Measurements from ENCODE around the gene SFXN2. TPM values are rescaled to one million over a fixed set of nuclear protein-coding genes. Genes with fewer than 3 reads are reported as not detected.
"Not testable (repeated sequence)": the region's sequence is repeated elsewhere in the genome, so short reads cannot be mapped to it uniquely, and the experiment has no call there.

The SFXN2 gene
- total RNA-seq, 1 experiment from 2014 or later: 21.2 TPM

- H3K4me3 Mint-ChIP-seq (ENCODE audit: low read depth, unreplicated experiment): no peak overlapping the region
- CTCF ChIA-PET: no interaction called here
- intact Hi-C loops (cut with micrococcal nuclease; ENCODE audit: unreplicated experiment): no loop called here
Observed at GRCh38 chr10:102753718-102754117, 39.3 kb downstream of the SFXN2 start.

DNA sequence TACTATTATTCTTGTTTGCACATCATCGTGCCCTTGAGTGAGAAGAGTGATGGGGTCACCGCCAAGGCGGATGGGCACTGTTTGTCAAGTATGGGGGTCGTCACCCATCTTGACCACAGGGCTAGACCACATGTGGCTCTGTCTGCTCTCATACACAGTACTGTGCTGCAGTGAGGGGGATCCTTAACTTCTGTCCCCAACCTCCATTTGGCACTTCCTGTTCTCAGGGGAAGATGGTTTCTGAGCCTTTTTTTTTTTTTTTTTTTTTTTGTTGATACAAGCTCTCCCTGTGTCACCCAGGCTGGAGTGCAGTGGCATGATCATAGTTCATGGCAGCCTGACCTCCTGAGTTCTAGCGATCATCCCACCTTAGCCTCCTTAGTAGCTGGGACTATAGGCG lies 42.9 kb downstream of the SFXN2 start:
- no TSS peak for BruUV-seq (replicated peaks)
- CTCF ChIA-PET: no interaction called here
- H3K36me3 Mint-ChIP-seq (ENCODE audit: insufficient read depth, unreplicated experiment): no peaks in the 10 kb centered on the region
- no peaks in the 10 kb centered on the region for H3K4me1 Mint-ChIP-seq (ENCODE audit: low read depth, unreplicated experiment)
- no peak overlapping the region for H3K27ac Mint-ChIP-seq (ENCODE audit: unreplicated experiment)
- TF ChIP-seq, protein P1, sequence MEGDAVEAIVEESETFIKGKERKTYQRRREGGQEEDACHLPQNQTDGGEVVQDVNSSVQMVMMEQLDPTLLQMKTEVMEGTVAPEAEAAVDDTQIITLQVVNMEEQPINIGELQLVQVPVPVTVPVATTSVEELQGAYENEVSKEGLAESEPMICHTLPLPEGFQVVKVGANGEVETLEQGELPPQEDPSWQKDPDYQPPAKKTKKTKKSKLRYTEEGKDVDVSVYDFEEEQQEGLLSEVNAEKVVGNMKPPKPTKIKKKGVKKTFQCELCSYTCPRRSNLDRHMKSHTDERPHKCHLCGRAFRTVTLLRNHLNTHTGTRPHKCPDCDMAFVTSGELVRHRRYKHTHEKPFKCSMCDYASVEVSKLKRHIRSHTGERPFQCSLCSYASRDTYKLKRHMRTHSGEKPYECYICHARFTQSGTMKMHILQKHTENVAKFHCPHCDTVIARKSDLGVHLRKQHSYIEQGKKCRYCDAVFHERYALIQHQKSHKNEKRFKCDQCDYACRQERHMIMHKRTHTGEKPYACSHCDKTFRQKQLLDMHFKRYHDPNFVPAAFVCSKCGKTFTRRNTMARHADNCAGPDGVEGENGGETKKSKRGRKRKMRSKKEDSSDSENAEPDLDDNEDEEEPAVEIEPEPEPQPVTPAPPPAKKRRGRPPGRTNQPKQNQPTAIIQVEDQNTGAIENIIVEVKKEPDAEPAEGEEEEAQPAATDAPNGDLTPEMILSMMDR (IDR thresholded peaks at IDR 0.05; ENCODE audit: unreplicated experiment): no peak
- intact Hi-C loops (cut with micrococcal nuclease; ENCODE audit: unreplicated experiment): no loop called here
- no peaks in the 10 kb centered on the region for H3K27me3 Mint-ChIP-seq (ENCODE audit: unreplicated experiment)
- H3K4me3 Mint-ChIP-seq (ENCODE audit: low read depth, unreplicated experiment): no peak overlapping the region
- no peak for DNase-seq
- no peaks in the 10 kb centered on the region for H3K9me3 Mint-ChIP-seq (ENCODE audit: low read depth, unreplicated experiment)

More at GRCh38 chr10:102753718-102754117, 39.3 kb downstream of the SFXN2 start:
- TF ChIP-seq, protein P1 (IDR thresholded peaks at IDR 0.05; ENCODE audit: unreplicated experiment): no peak
- BruUV-seq (replicated peaks): no TSS peak
- Mint-ChIP-seq H3K36me3 (ENCODE audit: insufficient read depth, unreplicated experiment) (no peaks in the 10 kb centered on the region), H3K27me3 (ENCODE audit: unreplicated experiment) (no peaks in the 10 kb centered on the region), H3K4me1 (ENCODE audit: low read depth, unreplicated experiment) (no peaks in the 10 kb centered on the region), H3K9me3 (ENCODE audit: low read depth, unreplicated experiment) (no peaks in the 10 kb centered on the region), H3K27ac (ENCODE audit: unreplicated experiment) (no peak overlapping the region)
- no peak for DNase-seq

DNA sequence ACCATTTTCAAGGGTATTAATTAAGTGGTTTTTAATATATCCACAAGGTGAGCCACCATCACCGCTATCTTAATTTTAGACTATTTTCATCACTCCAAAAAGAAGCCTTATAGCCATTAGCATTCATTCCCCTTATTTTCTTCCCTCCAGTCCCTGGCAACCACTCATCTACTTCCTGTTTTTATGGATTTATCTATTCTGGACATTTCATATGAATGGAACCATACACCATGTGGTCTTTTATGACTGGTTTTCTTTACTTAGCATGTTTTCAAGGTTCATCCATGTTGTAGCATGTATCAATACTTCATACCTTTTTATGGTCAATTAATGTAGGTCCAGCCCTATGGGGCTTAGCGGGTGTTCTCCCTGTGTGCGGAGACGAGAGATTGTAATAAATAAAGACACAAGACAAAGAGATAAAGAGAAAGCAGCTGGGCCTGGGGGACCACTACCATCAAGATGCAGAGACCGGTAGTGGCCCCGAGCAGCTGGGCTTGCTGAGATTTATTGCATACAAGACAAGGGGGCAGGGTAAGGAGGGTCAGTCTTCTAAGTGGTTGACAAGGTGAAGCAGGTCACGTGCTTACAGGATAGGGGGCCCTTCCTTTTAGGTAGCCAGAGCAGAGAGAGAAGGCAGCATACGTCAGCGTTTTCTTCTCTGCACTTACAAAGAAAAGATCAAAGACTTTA lies 44.0 kb downstream of the SFXN2 start:
- BruUV-seq (replicated peaks): no TSS peak
- CTCF ChIA-PET: no interaction called here
- Mint-ChIP-seq H3K4me3 (ENCODE audit: low read depth, unreplicated experiment) (no peak overlapping the region), H3K27ac (ENCODE audit: unreplicated experiment) (no peak overlapping the region), H3K9me3 (ENCODE audit: low read depth, unreplicated experiment) (no peaks in the 10 kb centered on the region), H3K36me3 (ENCODE audit: insufficient read depth, unreplicated experiment) (no peaks in the 10 kb centered on the region), H3K4me1 (ENCODE audit: low read depth, unreplicated experiment) (no peaks in the 10 kb centered on the region), H3K27me3 (ENCODE audit: unreplicated experiment) (no peaks in the 10 kb centered on the region)
- intact Hi-C loops (cut with micrococcal nuclease; ENCODE audit: unreplicated experiment): no loop called here
- DNase-seq: no peak
- TF ChIP-seq, protein P1 (IDR thresholded peaks at IDR 0.05; ENCODE audit: unreplicated experiment): no peak

DNA sequence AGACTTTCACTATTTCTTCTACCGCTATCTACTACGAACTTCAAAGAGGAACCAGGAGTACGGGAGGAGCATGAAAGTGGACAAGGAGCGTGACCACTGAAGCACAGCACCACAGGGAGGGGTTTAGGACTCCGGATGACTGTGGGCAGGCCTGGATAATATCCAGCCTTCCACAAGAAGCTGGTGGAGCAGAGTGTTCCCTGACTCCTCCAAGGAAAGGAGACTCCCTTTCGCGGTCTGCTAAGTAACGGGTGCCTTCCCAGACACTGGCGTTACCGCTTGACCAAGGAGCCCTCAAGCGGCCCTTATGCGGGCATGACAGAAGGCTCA lies 44.5 kb downstream of the SFXN2 start:
- H3K4me3 Mint-ChIP-seq (ENCODE audit: low read depth, unreplicated experiment); intact Hi-C loops (cut with micrococcal nuclease; ENCODE audit: unreplicated experiment): not testable (repeated sequence)

GRCh38 chr10:102759497-102760210 lies 45.2 kb downstream of the SFXN2 start:
- Mint-ChIP-seq H3K27me3 (ENCODE audit: unreplicated experiment) (no peaks in the 10 kb centered on the region), H3K4me3 (ENCODE audit: low read depth, unreplicated experiment) (no peak overlapping the region), H3K27ac (ENCODE audit: unreplicated experiment) (no peak overlapping the region), H3K4me1 (ENCODE audit: low read depth, unreplicated experiment) (no peaks in the 10 kb centered on the region), H3K36me3 (ENCODE audit: insufficient read depth, unreplicated experiment) (no peaks in the 10 kb centered on the region), H3K9me3 (ENCODE audit: low read depth, unreplicated experiment) (no peaks in the 10 kb centered on the region)
- no peak for DNase-seq
- BruUV-seq (replicated peaks): no TSS peak
- TF ChIP-seq, protein P1 (IDR thresholded peaks at IDR 0.05; ENCODE audit: unreplicated experiment): no peak
- CTCF ChIA-PET: no interaction called here
- intact Hi-C loops (cut with micrococcal nuclease; ENCODE audit: unreplicated experiment): no loop called here

More for the DNA sequence above, 44.5 kb downstream of the SFXN2 start:
- H3K4me1 Mint-ChIP-seq (ENCODE audit: low read depth, unreplicated experiment); CTCF ChIA-PET; H3K27ac Mint-ChIP-seq (ENCODE audit: unreplicated experiment); BruUV-seq (replicated peaks); H3K36me3 Mint-ChIP-seq (ENCODE audit: insufficient read depth, unreplicated experiment); H3K9me3 Mint-ChIP-seq (ENCODE audit: low read depth, unreplicated experiment); H3K27me3 Mint-ChIP-seq (ENCODE audit: unreplicated experiment); DNase-seq: not testable (repeated sequence)
